Eye (tissue), 1 donor: ENCODE measurements around the gene SIK1.
"Not testable (repeated sequence)": the region's sequence is repeated elsewhere in the genome, so short reads cannot be mapped to it uniquely, and the experiment has no call there.

Source experiments
- DNase-seq: peaks from one replicate; pipeline ENCODE4 v3.0.0-alpha.2; 2015

SIK1 gene

GRCh38 chr21:43439316-43440075, 12.6 kb upstream of the SIK1 start:
- not testable (repeated sequence) for DNase-seq

GRCh38 chr21:43436272-43436671, 9.3 kb upstream of the SIK1 start:
- DNase-seq: not testable (repeated sequence)

DNA sequence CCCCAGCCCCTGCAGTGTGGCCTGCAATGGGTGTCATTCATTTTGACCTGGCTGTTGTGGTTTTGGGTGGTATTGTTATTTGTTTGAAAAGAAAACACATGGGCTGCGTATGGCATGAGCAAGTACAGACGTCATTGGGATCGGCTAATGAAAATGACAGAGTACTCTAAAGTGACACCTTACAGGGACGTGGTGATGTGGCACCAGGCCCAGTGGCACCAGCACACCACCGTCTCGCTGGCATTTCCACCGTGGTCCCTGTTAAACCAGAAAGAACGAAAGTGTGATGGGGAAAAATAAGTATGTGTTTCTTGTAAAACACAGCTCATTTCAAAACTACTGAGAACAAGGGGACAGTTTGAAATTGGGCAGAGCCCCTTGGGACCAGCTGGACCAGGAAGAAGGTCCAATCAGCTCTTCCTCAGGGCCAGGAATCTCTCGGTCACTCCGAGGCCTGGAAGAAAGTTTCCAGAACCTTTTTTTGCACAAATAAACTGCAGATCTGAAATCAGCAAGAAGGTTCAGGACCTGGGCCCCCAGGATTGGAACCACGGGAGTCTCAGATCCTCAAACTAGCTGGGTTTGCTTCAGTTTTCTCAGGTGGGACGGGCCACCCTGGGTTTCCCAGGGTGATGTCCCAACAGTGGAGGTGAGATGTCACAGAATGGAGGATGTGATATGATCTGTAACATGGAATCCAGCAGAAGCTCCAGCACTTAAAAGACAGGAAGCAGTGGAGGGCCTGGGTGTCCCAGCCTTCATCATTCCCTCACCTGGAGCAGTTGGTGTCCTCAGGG, 6.6 kb upstream of the SIK1 start:
- not testable (repeated sequence) for DNase-seq

GRCh38 chr21:43430830-43431416, 4.0 kb upstream of the SIK1 start:
- DNase-seq: not testable (repeated sequence)

- not testable (repeated sequence) for DNase-seq
Measured at GRCh38 chr21:43428964-43429363, 2.0 kb upstream of the SIK1 start.

DNA sequence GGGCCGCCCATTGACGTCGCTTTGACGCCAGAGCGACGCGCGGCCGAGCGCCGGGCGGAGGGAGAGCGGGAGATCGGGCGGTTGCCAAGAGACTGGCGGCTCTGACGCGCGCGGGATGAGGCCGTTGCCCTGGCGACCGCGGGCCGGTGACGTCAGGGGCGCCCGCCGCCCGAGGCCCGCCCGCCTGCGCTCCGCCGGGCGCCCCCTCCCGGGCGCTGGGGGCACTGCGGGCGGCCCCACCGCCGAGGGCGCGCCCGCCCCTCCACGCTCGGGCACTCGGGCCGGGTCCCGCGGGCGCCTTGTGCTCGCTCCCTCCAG, 270 bp upstream of the SIK1 start:
- not testable (repeated sequence) for DNase-seq

DNA sequence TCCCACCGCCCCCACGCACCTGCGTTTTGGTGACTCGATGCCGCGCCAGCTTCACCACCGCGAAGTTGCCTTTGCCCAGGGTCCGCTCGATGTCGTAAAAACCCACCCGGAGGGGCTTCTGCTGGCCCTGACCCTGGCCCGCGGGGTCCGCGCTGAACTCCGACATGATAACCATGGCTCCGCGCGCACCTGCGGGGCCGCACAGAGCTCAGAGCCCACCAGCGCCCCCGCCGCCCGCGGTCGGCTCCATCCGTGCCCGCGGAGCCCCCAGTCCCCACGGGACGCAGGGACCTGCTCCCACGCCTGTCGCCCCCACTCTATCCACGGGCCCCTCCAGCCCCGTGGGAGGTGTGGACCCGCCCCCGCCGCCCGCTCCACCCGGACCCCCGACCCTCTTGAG, 927 bp downstream of the SIK1 start:
- not testable (repeated sequence) for DNase-seq

DNA sequence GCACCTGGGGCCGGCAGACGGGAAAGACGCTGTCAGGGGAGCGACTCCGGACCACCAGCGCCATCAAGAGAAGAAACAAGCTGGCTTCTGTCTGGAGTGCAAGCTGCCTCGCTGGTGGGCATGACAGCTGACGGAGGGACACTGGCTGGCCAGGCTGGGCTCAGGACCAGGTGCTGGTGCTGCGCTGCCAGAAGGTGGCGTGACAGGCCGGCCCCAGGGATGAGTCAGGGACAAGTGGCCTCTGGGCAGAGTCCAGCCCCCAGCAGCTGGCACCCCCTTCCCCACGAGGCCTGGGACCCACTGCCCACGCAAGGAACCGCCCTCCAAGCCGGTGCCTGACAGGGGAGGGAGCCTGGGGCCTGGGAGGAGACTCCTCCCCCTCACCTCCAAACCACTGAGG, 7.5 kb downstream of the SIK1 start:
- not testable (repeated sequence) for DNase-seq

GRCh38 chr21:43414576-43414975, 12.4 kb downstream of the SIK1 start:
- DNase-seq: not testable (repeated sequence)

DNA sequence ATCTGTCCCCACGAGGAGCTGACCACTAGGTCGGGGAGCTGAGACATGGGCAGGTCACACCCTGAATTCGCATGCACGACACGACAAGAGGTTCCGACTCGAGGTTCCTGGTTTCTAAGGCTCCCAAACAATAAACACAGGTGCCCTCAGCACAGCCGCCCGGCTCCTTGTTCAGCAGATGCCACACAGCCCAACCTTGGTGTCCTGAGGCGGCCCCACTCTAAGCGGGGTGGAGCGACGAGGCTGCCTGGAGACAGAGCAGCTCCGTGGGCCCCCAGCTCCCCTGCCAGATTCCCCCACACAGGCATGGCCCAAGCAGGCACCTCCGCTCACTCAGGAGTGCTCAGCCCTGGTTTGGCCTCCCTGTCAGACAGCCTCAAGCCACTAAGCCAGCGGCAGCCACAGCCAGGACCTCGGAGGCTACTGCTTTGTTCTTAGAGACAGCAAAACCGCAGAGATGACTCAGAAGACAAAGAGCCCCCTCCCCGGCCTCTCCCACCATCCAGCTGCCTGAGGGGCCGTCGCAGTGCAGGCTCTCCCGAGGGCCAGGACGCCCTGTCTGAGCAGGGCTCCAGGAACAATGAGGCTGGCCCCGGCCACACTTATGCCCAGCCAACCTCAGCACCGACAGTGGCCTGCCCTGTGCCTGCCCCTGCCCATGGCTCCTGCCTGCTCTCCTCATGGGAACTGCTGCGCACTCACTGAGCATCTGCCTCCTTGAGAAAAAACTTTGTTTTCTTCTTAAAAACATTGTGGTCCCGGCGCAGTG, 14.7 kb downstream of the SIK1 start:
- DNase-seq: not testable (repeated sequence)

DNA sequence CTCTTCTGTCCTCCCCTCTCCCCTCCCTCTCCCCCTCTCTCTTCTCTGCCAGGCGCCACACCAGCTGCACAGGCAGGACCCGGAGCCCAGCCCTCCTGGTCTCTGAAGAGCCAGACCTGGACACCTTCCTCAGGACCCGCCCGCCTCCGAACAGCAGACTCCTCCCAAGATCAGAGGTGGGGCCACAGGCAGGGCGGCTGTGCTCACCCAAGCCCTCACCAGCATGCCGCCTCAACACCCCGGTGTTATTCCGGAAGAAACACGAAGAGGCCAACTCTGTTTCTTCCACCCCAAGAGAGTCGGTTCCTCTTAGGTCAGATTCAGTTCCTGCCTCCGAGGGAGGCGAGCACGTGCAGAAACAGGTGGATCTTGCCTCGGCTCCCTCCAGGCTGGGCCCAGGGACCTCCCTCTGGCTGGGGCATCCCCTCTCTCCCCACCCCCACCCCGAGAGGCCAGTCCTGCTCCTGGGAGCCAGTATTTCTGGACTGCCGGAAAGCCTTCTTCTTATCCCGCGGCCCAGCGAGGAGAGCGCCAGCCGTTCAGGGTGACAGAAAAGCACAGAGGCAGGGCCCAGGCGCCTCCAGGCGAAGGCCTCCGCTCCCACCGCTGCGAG, 16.4 kb downstream of the SIK1 start:
- not testable (repeated sequence) for DNase-seq

DNA sequence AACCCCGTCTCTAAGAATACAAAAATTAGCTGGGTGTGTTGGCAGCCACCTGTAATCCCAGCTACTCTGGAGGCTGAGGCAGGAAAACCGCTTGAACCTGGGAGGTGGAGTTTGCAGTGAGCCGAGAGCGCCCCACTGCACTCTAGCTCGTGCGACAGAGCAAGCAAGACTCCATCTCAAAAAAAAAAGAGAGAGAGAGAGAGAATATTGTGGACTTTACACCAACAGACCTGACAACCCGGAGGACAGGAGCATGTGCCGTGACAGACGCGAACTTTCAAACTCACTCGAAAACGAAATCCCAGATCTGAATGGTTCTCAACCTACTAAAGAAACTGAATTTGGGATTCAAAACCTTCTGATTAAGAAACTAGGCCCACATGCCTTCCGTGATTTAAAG, 19.8 kb downstream of the SIK1 start:
- DNase-seq: not testable (repeated sequence)

- not testable (repeated sequence) for DNase-seq
Measured at GRCh38 chr21:43404450-43404849, 22.5 kb downstream of the SIK1 start.

DNA sequence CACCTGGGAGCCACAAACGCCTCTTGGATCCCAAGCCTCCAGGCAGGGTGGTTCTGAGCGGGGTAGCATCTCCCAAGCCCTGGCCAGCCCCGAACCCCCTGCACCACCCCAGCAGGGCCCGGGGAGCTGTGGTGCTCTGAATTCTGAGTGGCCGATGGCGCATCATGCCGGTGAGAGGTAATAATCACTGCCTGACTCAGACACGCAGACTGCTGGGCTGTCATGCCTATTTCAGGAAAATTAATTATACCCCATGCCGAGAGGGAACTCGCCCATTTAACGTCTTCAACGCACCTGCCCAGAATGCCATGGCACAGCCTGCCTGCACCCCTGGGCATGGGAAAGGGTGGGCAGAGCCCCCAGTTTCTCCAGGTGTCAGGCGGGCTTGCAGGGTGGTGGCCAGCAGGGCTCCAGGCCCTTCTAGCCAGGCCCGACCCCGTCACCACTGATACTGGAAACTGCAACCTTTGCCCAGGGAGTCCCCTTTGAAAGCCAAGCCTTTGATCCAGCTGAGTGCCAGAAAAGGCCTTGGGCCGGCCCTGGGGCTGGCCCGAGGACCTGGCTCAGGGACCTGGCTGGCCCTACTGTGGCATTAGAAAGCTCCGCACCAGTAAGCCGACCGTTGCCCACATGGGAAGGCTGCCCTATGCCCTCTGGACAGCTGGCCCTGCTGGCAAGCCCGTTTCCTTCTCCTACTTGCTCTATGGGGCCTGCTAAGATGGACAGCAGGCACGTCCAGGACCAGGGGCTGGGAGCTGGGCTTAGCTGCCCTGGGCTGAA, 23.1 kb downstream of the SIK1 start:
- not testable (repeated sequence) for DNase-seq

DNA sequence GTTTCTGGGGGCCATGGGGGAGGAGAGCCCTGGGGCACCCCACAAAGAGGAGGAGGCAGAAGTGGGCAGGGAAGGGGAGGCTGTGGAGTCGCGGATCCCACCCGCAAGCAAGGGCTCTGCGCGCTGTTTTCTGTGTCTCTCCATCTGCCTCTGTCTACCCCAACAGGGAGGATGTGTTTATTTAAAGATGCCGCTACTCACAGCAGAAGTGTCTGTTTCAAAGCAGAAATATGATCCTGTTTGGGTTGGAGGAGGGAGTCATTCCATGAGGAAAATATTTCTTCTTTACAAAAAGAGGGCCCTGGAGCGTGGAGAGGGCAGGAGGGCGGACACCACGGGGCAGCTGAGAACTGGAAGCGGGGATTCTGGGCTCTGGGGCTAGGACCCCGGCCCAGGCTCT, 25.8 kb downstream of the SIK1 start:
- DNase-seq: not testable (repeated sequence)

GRCh38 chr21:43399595-43400015, 27.3 kb downstream of the SIK1 start:
- DNase-seq: not testable (repeated sequence)

GRCh38 chr21:43399136-43399535, 27.8 kb downstream of the SIK1 start:
- DNase-seq: not testable (repeated sequence)

DNA sequence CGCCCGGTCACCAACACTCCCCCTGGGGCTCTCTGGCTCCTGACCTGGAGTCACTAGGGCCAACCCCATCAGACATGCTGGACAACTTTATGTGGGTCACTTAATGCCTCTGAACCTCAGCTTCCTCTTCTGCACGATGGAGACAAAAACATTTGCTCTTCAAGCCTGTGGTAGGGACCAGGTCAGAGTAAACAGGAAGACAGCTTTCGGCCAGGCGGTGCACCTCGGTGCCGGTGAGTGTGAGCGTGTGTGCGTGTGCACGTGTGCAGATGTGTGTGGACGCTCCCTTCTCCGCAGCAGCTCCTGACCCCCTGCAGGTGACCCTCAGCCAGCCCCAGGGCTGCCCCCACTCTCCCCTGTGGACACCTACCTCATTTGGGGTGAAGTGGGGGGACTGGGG, 28.4 kb downstream of the SIK1 start:
- not testable (repeated sequence) for DNase-seq

DNA sequence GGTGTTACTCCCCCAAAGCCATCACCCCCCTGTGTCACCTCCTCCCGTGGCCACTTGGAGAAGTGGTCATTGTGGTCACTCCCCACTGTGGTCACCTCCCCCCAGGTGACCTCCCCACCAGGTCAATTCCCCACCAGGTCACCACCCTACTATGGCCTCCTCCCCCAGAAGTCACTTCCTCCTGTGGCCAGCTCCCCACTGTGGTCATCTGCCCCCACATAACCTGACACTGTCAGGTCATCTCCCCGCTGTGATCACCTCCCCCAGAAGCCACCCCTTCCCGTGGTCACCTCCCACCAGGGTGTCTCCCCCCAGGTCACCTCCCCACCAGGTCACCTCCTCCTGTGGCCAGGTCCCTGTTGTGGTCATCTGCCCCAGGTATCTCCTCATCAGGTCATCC, 28.9 kb downstream of the SIK1 start:
- DNase-seq: not testable (repeated sequence)

GRCh38 chr21:43397439-43397808, 29.5 kb downstream of the SIK1 start:
- DNase-seq: not testable (repeated sequence)

DNA sequence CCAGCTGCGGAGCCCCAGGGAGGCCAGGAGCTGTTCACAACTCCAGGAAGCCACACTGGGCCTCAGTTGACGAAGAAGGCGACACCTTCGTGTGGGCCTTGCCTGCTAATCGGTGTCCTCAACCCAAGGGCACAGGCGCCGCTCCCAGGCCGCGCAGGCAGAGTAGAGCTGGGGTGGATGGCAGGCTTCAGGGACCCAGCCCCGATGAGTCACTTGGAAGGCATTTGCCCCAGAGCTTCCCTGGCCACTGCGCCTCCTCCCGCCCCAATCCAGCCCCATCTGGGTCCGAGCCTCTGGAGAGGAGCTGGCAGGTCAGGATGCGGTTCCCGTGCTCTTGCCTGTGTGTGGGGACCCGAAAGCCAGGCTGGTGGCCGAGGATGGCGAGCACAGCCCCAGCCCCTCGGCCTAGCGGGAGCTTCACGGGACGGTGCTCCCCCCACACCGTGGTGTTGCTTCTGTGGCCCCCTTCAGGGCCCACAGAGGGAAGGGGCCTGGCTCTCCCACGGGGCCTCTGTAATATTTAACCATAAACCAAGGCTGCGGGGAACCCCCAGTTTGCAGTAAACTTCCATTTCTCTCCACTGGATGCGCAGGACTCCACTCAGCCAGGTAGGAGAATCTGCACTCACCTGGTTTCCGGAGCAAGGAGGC, 30.0 kb downstream of the SIK1 start:
- not testable (repeated sequence) for DNase-seq
